Measurements from ENCODE around the gene TRIM21. TPM values are rescaled to one million over a fixed set of nuclear protein-coding genes. Genes with fewer than 3 reads are reported as not detected.

The TRIM21 gene
- total and polyA plus RNA-seq, 10 of the 15 experiments (the other 5 are each of a cell fraction or from before 2014, with no cell fraction given), result 24.3 to 80.6 (median 31.7) TPM

- TF ChIP-seq, protein P1, sequence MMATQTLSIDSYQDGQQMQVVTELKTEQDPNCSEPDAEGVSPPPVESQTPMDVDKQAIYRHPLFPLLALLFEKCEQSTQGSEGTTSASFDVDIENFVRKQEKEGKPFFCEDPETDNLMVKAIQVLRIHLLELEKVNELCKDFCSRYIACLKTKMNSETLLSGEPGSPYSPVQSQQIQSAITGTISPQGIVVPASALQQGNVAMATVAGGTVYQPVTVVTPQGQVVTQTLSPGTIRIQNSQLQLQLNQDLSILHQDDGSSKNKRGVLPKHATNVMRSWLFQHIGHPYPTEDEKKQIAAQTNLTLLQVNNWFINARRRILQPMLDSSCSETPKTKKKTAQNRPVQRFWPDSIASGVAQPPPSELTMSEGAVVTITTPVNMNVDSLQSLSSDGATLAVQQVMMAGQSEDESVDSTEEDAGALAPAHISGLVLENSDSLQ (IDR thresholded peaks at IDR 0.05), result no peak; the same call in 1 of the 2 replicates
- TF ChIP-seq MTA3 (IDR thresholded peaks at IDR 0.05; ENCODE audit: borderline replicate concordance, low read length) (no peak), GATAD2B (conservative IDR thresholded peaks at IDR 0.05; ENCODE audit: low read depth) (no peak), ZBTB11 (CRISPR knock-in tag; IDR thresholded peaks at IDR 0.05) (no peak), RBBP5 (conservative IDR thresholded peaks at IDR 0.05) (no peak)
Observed at GRCh38 chr11:4393858-4394223, 339 bp upstream of the TRIM21 start (continued).

DNA sequence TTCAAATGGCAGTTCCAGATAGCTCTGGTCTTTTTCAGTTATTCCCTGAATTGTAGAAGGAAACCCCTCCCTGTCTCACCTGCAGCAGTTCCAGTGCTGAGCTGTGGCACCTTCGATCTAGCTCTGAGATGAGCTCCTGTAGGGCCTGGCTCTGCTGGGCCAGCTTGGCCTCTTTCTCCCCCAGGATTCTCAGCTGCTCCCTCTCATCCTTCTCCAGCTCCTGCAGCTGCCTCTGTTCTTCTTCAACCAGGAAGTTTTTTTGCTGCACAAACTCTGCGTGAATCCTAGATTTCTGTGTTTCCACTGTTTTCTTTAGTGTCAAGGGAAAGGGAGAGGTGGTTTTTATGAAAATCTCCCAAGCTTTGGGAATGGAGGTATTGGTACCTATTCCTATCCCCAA, 5.3 kb downstream of the TRIM21 start:
- ChIA-PET POLR2A (no interaction called here), SMC1A (ENCODE audit: uncharacterized antibody, unreplicated experiment) (no interaction called here), RAD21 (ENCODE audit: unreplicated experiment) (no interaction called here), CTCF (no interaction called here)
- Histone ChIP-seq H3K4me1 (ENCODE audit: control insufficient read depth, insufficient read depth, low read length) (no peaks in the 10 kb centered on the region), H3K36me3 (ENCODE audit: control insufficient read depth in 2 of 2, insufficient read depth in 2 of 2, low read length in 1 of 2) (peaks cover 6 to 35% of the 10 kb centered on the region in 2 experiments), H3K9ac (ENCODE audit: control insufficient read depth, insufficient read depth, low read length) (no peak overlapping the region), H3K4me3 (no peak overlapping the region), H3K79me2 (ENCODE audit: control insufficient read depth, insufficient read depth, low read length) (peaks cover 14% of the 10 kb centered on the region), H3K9me3 (replicated peaks; ENCODE audit: control insufficient read depth, insufficient read depth, low read length) (no peaks in the 10 kb centered on the region), H4K20me1 (ENCODE audit: control insufficient read depth, insufficient read depth) (no peaks in the 10 kb centered on the region), H3K27me3 (replicated peaks in 1 of 2; ENCODE audit: control insufficient read depth in 2 of 2, insufficient read depth in 2 of 2, low read length in 1 of 2) (no peaks in the 10 kb centered on the region), H3K4me2 (ENCODE audit: control insufficient read depth, insufficient read depth) (no peak overlapping the region), H2AFZ (ENCODE audit: control insufficient read depth, low read depth, low read length) (no peak overlapping the region), H3K27ac (ENCODE audit: control insufficient read depth, insufficient read depth) (no peak overlapping the region)
- ATAC-seq, result no peak
- intact Hi-C loops (cut with micrococcal nuclease; ENCODE audit: unreplicated experiment), result no loop called here
- BruUV-seq (replicated peaks), result no TSS peak
- no peak for FAIRE-seq
- no peak for DNase-seq (ENCODE audit: low read depth, low spot score)
- 96% methylated on average over 2 of the region's 2 CpGs for WGBS (ENCODE audit: insufficient coverage, insufficient replicate concordance, low lambda C conversion rate, missing lambda C conversion rate)
- in situ Hi-C loops (cut with MboI), result loop anchor here (25.0 kb wide), 1 partner anchor 551 kb away; the partner anchor contains the start of gene RHOG
- TF ChIP-seq SIN3A (IDR thresholded peaks at IDR 0.05; ENCODE audit: low read depth, low read length), result no peak
- TF ChIP-seq BCLAF1 (IDR thresholded peaks at IDR 0.05), result no peak
- TF ChIP-seq EGR1 (IDR thresholded peaks at IDR 0.05; ENCODE audit: borderline replicate concordance in 1 of 2, low read depth in 2 of 2, low read length in 2 of 2), result no peak
- no peak for TF ChIP-seq YY1 (IDR thresholded peaks at IDR 0.05; ENCODE audit: low read depth, low read length)
- no peak for TF ChIP-seq EED (IDR thresholded peaks at IDR 0.05; ENCODE audit: low read depth)
- no peak for TF ChIP-seq RELA (IDR thresholded peaks at IDR 0.05; ENCODE audit: borderline replicate concordance, partially characterized antibody)
- no peak for TF ChIP-seq NR2C1 (IDR thresholded peaks at IDR 0.05)
- TF ChIP-seq, protein P2, sequence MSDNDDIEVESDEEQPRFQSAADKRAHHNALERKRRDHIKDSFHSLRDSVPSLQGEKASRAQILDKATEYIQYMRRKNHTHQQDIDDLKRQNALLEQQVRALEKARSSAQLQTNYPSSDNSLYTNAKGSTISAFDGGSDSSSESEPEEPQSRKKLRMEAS (IDR thresholded peaks at IDR 0.05; ENCODE audit: low read depth, low read length), result no peak
- TF ChIP-seq TCF3 (IDR thresholded peaks at IDR 0.05; ENCODE audit: borderline replicate concordance, insufficient read depth, low read depth, low read length), result no peak
- no peak for TF ChIP-seq CBFB (IDR thresholded peaks at IDR 0.05; ENCODE audit: low read depth)
- TF ChIP-seq BHLHE40 (IDR thresholded peaks at IDR 0.05; ENCODE audit: borderline replicate concordance in 1 of 2, low read depth in 2 of 2, low read length in 1 of 2), result no peak
- TF ChIP-seq ATF7 (IDR thresholded peaks at IDR 0.05; ENCODE audit: low read depth), result no peak
- TF ChIP-seq IRF4 (IDR thresholded peaks at IDR 0.05; ENCODE audit: low read depth, low read length), result no peak

All from GM12878 (cell line).